Tibial nerve (tissue), 4 donors: Measurements from ENCODE around the gene DEFB112.

Experiments used
- EP300 ChIP-seq, 2 donors: sonication (generic); formaldehyde crosslinking; IDR thresholded peaks; one replicate each; pipeline ENCODE4 v1.6.1; 2017; ENCODE audit warnings: antibody characterized with exemption in 2 of 2, mild to moderate bottlenecking in 1 of 2
- POLR2A ChIP-seq, 2 donors: fragments of 450-650 bp; IDR thresholded peaks; one replicate each; pipeline ENCODE4 v1.6.1; 2017; ENCODE audit warnings: antibody characterized with exemption in 2 of 2, mild to moderate bottlenecking in 2 of 2, moderate library complexity in 2 of 2
- TF ChIP-seq, protein P1 (sequence below), 5 experiments: fragments of 200-600 bp in 3 of 5; fragments of 450-650 bp in 2 of 5; sonication (generic) in 3 of 5; IDR thresholded peaks; one replicate each; pipeline ENCODE4 v1.5.1; 2016 to 2019; ENCODE audit warnings: antibody characterized with exemption in 5 of 5, mild to moderate bottlenecking in 3 of 5, moderate library complexity in 2 of 5

DNA sequence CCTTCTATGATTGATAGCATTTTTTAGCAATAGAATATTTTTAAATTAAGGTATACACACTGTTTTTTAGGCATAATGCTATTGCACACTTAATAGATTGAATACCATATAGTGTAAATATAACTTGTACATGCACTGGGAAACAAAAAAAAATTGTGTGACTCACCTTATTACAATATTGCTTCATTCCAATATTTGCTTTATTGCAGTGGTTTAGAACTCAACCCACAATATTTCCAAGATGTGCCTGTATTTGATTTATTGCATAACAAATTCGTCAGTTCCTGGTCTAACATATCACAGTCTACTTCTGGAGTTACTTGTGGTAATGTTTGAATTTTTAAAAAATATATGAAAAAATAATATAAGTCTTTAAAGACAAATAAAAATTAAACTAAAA is 41.9 kb upstream of the DEFB112 start:
- TF ChIP-seq, protein P1, sequence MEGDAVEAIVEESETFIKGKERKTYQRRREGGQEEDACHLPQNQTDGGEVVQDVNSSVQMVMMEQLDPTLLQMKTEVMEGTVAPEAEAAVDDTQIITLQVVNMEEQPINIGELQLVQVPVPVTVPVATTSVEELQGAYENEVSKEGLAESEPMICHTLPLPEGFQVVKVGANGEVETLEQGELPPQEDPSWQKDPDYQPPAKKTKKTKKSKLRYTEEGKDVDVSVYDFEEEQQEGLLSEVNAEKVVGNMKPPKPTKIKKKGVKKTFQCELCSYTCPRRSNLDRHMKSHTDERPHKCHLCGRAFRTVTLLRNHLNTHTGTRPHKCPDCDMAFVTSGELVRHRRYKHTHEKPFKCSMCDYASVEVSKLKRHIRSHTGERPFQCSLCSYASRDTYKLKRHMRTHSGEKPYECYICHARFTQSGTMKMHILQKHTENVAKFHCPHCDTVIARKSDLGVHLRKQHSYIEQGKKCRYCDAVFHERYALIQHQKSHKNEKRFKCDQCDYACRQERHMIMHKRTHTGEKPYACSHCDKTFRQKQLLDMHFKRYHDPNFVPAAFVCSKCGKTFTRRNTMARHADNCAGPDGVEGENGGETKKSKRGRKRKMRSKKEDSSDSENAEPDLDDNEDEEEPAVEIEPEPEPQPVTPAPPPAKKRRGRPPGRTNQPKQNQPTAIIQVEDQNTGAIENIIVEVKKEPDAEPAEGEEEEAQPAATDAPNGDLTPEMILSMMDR (IDR thresholded peaks at IDR 0.05): no peak
- TF ChIP-seq POLR2A (IDR thresholded peaks at IDR 0.05): no peak
- no peak for TF ChIP-seq EP300 (IDR thresholded peaks at IDR 0.05)
